Measurements from ENCODE around the gene CA12. TPM values are rescaled to one million over a fixed set of nuclear protein-coding genes. Genes with fewer than 3 reads are reported as not detected.
A peak's percentile ranks its signal among the peaks of the same experiment; 100 is the strongest.

Gene CA12
- total and polyA plus RNA-seq, 2 of the 8 experiments (the other 6 are each of a cell fraction or from before 2014, with no cell fraction given): 4.7 to 4.9 TPM

DNA sequence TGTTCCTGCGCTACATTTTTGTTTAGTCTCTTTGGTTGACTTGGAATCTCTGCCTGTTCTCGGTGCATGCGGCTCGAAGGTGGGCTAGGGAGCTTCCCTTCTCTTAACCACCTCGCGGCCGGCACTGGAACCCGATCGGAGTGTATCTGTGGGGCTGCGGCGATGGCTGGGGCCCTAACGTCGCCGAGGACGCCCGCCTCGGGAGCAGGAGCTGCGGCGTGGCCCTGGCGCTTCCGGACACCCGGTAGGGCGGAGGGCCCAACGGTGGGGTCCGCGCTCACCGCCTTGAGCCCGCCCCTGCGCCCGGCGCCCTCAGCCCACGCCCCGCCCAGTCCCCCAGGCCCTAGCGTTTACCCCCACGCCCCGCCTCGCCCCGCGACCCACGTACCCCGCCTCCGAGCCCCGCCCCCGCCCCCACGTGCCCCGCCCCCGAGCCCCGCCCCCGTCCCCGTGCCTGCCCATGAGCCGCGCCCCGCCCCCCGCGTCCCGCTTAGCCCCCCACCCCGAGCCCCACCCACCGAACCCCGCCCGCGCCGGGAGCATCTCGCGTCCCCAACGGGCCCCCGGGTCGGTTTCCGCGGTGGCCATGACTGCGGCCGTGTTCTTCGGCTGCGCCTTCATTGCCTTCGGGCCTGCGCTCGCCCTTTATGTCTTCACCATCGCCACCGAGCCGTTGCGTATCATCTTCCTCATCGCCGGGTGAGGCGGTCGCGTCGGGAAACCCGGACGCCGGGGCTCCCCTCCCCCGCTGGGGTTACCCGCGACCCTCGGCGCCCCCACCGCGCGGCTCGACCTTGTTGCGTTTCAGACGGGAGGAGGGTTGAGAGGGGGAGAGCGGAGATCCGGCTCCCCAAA, 104.4 kb downstream of the CA12 start, which contains the start of gene APH1B:
Gene APH1B, plus strand, starts transcription at position 568 of the 855 bp plus-strand sequence. Its CDS starts 19 bp downstream, at position 587.
- Histone ChIP-seq H3K9ac (replicated peaks in 1 of 4; ENCODE audit: extremely low read depth in 1 of 4, low read depth in 3 of 4, low read length in 3 of 4) (peak within 1 kb of the TSS; percentile 45 to 56 (median 54); a peak in 6 of 7 replicates), H3K4me2 (ENCODE audit: insufficient read depth in 1 of 2, low read depth in 2 of 2, low read length in 2 of 2) (peak within 1 kb of the TSS; percentile 75 to 87), H2BK20ac (ENCODE audit: low read length) (no peak within 1 kb of the TSS), H3K23ac (ENCODE audit: insufficient read length) (no peak within 1 kb of the TSS), H4K91ac (replicated peaks; ENCODE audit: insufficient read length, low read length) (peak within 1 kb of the TSS; percentile 38), H2BK5ac (ENCODE audit: low read depth, low read length) (peak within 1 kb of the TSS; percentile 60; the same call in 1 of the 2 replicates), H2AK5ac (ENCODE audit: low read depth, low read length) (no peak within 1 kb of the TSS), H4K8ac (ENCODE audit: extremely low read depth, insufficient read depth, low read length) (peak within 1 kb of the TSS; percentile 57; the same call in 1 of the 2 replicates), H3K9me3 (ENCODE audit: insufficient read depth in 2 of 2, low read depth in 1 of 2, low read length in 1 of 2) (peaks cover 0 to 5% of the 10 kb centered on the region in 2 experiments; a peak in 3 of 4 replicates), H3K79me2 (ENCODE audit: control insufficient read depth in 1 of 2, insufficient read depth in 2 of 2, low read length in 2 of 2) (no peaks in the 10 kb centered on the region), H3K36me3 (ENCODE audit: control insufficient read depth in 2 of 4, insufficient read depth in 4 of 4, low read length in 3 of 4) (peaks cover 0 to 6% (median 0%) of the 10 kb centered on the region in 4 experiments; a peak in 2 of 8 replicates), H3K14ac (ENCODE audit: insufficient read length) (no peak within 1 kb of the TSS), H2BK12ac (ENCODE audit: low read depth, low read length) (0 out of 2 replicates have a peak within 1 kb of the TSS, but pooled peaks have one; percentile 2), H3K18ac (ENCODE audit: extremely low read depth, low read length) (peak within 1 kb of the TSS; percentile 93), H3K4me3 (ENCODE audit: extremely low read depth in 1 of 4, insufficient read depth in 2 of 4, low read depth in 3 of 4, low read length in 4 of 4) (peak within 1 kb of the TSS; percentile 54 to 79 (median 69)), H3K4ac (replicated peaks; ENCODE audit: insufficient read length, low read depth, low read length) (peak within 1 kb of the TSS; percentile 70), H3K27me3 (replicated peaks in 1 of 4; ENCODE audit: control insufficient read depth in 3 of 4, extremely low read depth in 1 of 4, insufficient read depth in 3 of 4, low read length in 3 of 4) (no peaks in the 10 kb centered on the region; a peak in 1 of 7 replicates), H3K23me2 (ENCODE audit: low read depth, low read length) (peaks cover 4% of the 10 kb centered on the region; the same call in 1 of the 2 replicates), H2BK15ac (ENCODE audit: low read length) (no peak within 1 kb of the TSS), H2AFZ (ENCODE audit: low read length) (peak within 1 kb of the TSS; percentile 16), H3K4me1 (replicated peaks in 1 of 4; ENCODE audit: control insufficient read depth in 3 of 4, insufficient read depth in 4 of 4, low read length in 3 of 4) (peaks cover 0 to 2% (median 0%) of the 10 kb centered on the region in 4 experiments; a peak in 2 of 7 replicates), H4K5ac (ENCODE audit: insufficient read length, low read depth, low read length) (peak within 1 kb of the TSS; percentile 64), H2BK120ac (replicated peaks; ENCODE audit: low read depth, low read length) (no peak within 1 kb of the TSS), H3K56ac (replicated peaks; ENCODE audit: insufficient read length, low read depth, low read length) (peak within 1 kb of the TSS; percentile 94), H4K20me1 (replicated peaks in 1 of 2; ENCODE audit: control insufficient read depth in 1 of 2, insufficient read depth in 2 of 2, low read length in 2 of 2) (no peaks in the 10 kb centered on the region), H3K79me1 (ENCODE audit: low read depth, low read length) (no peaks in the 10 kb centered on the region), H3K27ac (ENCODE audit: low read depth, low read length) (no peak within 1 kb of the TSS; the same call in 1 of the 2 replicates)
- FAIRE-seq: no peak
- POLR2A ChIA-PET (ENCODE audit: partially characterized antibody): interaction anchor here (0.6 to 3.3 kb wide), 13 partner anchors 14 to 542 kb away, joined by 3 to 8 read pairs (median 4); partner anchors contain the start of gene RPS27L
- 1% methylated on average over 35 of the region's 102 CpGs; no CpG with 5 or more reads in 1 of the 2 experiments for WGBS, 2 experiments (ENCODE audit: extremely low coverage in 1 of 2, insufficient coverage in 1 of 2, insufficient read length in 1 of 2, insufficient replicate concordance in 2 of 2, low coverage in 1 of 2, low lambda C conversion rate in 2 of 2, missing lambda C conversion rate in 1 of 2)
- CTCF ChIA-PET (ENCODE audit: partially characterized antibody): interaction anchor here (0.6 to 1.9 kb wide), 8 partner anchors 10 to 432 kb away, joined by 3 to 4 read pairs (median 3); no protein-coding TSS in a partner anchor
- peak; percentile 36 to 84 for DNase-seq (ENCODE audit: low read depth in 1 of 2, low spot score in 2 of 2)
- TF ChIP-seq ASH2L (IDR thresholded peaks at IDR 0.05; ENCODE audit: low read length): peak; percentile 79
- no peak for TF ChIP-seq CBX8 (IDR thresholded peaks at IDR 0.05; ENCODE audit: borderline replicate concordance, low read depth, low read length)
- TF ChIP-seq BCL11A (IDR thresholded peaks at IDR 0.05; ENCODE audit: low read depth in 2 of 2, low read length in 2 of 2): no peak
- TF ChIP-seq SIN3A (conservative IDR thresholded peaks at IDR 0.05 in 1 of 2, IDR thresholded peaks at IDR 0.05 in 1 of 2; ENCODE audit: low read depth in 1 of 2, low read length in 2 of 2): 0 out of 4 replicates have a peak, but pooled peaks have one; percentile 26 to 40
- TF ChIP-seq, protein P1, sequence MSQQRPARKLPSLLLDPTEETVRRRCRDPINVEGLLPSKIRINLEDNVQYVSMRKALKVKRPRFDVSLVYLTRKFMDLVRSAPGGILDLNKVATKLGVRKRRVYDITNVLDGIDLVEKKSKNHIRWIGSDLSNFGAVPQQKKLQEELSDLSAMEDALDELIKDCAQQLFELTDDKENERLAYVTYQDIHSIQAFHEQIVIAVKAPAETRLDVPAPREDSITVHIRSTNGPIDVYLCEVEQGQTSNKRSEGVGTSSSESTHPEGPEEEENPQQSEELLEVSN (IDR thresholded peaks at IDR 0.05): peak; percentile 56; the same call in 1 of the 2 replicates
- TF ChIP-seq TCF12 (IDR thresholded peaks at IDR 0.05; ENCODE audit: low read depth, low read length): no peak
- no peak for TF ChIP-seq SIRT6 (IDR thresholded peaks at IDR 0.05; ENCODE audit: low read length)
- no peak for TF ChIP-seq CHD2 (IDR thresholded peaks at IDR 0.05; ENCODE audit: low read length)
